CD8-positive, alpha-beta memory T cell (primary cell): ENCODE measurements around the gene CEP350. TPM values are rescaled to one million over a fixed set of nuclear protein-coding genes. Genes with fewer than 3 reads are reported as not detected.

Experiments
- CTCF ChIA-PET: fragments of 350-600 bp; sonication (Branson Sonifier 250); formaldehyde crosslinking; loops from one replicate; lab custom pipeline; 2021; ENCODE audit warnings: antibody characterized with exemption; lab: Charles Lee
- POLR2A ChIA-PET: fragments of 350-600 bp; sonication (Branson Sonifier 250); formaldehyde crosslinking; loops from one replicate; lab custom pipeline; 2021; ENCODE audit warnings: antibody characterized with exemption; lab: Charles Lee
- DNase-seq, 5 donors: peaks; one replicate each; pipeline versions ENCODE4 v3.0.0 to v3.0.0-alpha.2; 2020 to 2022; ENCODE audit warnings: mixed read lengths in 1 of 5
- H3K27ac ChIP-seq: one replicate; pipeline ENCODE4 v1.7.0; 2013; ENCODE audit warnings: low read depth, mild to moderate bottlenecking, low read length, moderate library complexity
- H3K27me3 ChIP-seq: 2 replicates; pipeline ENCODE4 v1.7.0; 2013; ENCODE audit warnings: low read length, mild to moderate bottlenecking; ENCODE audit not compliant: insufficient read depth, poor library complexity, severe bottlenecking
- H3K36me3 ChIP-seq: 2 replicates; pipeline ENCODE4 v1.7.0; 2013; ENCODE audit warnings: mild to moderate bottlenecking, low read length, moderate library complexity; ENCODE audit not compliant: insufficient read depth
- H3K4me1 ChIP-seq: 2 replicates; pipeline ENCODE4 v1.7.0; 2013; ENCODE audit warnings: mild to moderate bottlenecking, low read length, moderate library complexity; ENCODE audit not compliant: insufficient read depth
- H3K4me3 ChIP-seq: 2 replicates; pipeline ENCODE4 v1.7.0; 2013; ENCODE audit warnings: mild to moderate bottlenecking, low read length
- H3K9me3 ChIP-seq: 2 replicates; pipeline ENCODE4 v1.7.0; 2013; ENCODE audit warnings: mild to moderate bottlenecking, low read length
- H3K27ac Mint-ChIP-seq, 8 donors: one replicate each; pipeline ENCODE4 v1.8.0; 2020 to 2021; ENCODE audit warnings: mixed read lengths in 8 of 8, mild to moderate bottlenecking in 6 of 8, inconsistent platforms in 3 of 8, moderate library complexity in 3 of 8
- H3K27me3 Mint-ChIP-seq, 2 donors: one replicate each; pipeline ENCODE4 v1.8.0; 2020 to 2021; ENCODE audit warnings: mixed read lengths in 2 of 2, mild to moderate bottlenecking in 1 of 2, moderate library complexity in 1 of 2
- H3K36me3 Mint-ChIP-seq, 3 donors: one replicate each; pipeline ENCODE4 v1.8.0; 2020 to 2021; ENCODE audit warnings: mixed read lengths in 3 of 3, inconsistent platforms in 1 of 3, mild to moderate bottlenecking in 1 of 3
- H3K4me1 Mint-ChIP-seq, 3 donors: one replicate each; pipeline ENCODE4 v1.8.0; 2020 to 2021; ENCODE audit warnings: mixed read lengths in 3 of 3, inconsistent platforms in 1 of 3, mild to moderate bottlenecking in 1 of 3
- H3K4me3 Mint-ChIP-seq, 7 donors: one replicate each; pipeline ENCODE4 v1.8.0; 2020 to 2021; ENCODE audit warnings: mixed read lengths in 7 of 7, mild to moderate bottlenecking in 6 of 7, moderate library complexity in 4 of 7, inconsistent platforms in 2 of 7
- H3K9me3 Mint-ChIP-seq, 5 donors: one replicate each; pipeline ENCODE4 v1.8.0; 2020 to 2022; ENCODE audit warnings: mixed read lengths in 5 of 5, mild to moderate bottlenecking in 3 of 5, moderate library complexity in 2 of 5, inconsistent platforms in 1 of 5
- polyA plus RNA-seq: library from polyadenylated mRNA; unstranded; fragments of 300-500 nt; fragmentation: Illumina TruSeq; gene quantifications from one replicate; pipeline ENCODE4 v1.2.3, GENCODE V29; 2021
- total RNA-seq, 2 experiments: library from RNA; stranded (reverse); gene quantifications; one replicate each; pipeline ENCODE4 v1.2.3, GENCODE V29; 2021

Gene CEP350
- total and polyA plus RNA-seq, 3 experiments from 2014 or later: 41.4 to 60.1 (median 43.3) TPM

- ChIA-PET POLR2A (no interaction called here), CTCF (no interaction called here)
- peaks cover 0 to 21% (median 6%) of the 10 kb centered on the region in 3 donors for H3K36me3 Mint-ChIP-seq
- H3K4me1 ChIP-seq: no peaks in the 10 kb centered on the region
- no peak overlapping the region for H3K4me3 ChIP-seq
- H3K4me3 Mint-ChIP-seq: no peak overlapping the region
- no peaks in the 10 kb centered on the region for H3K27me3 ChIP-seq
- H3K4me1 Mint-ChIP-seq: peaks cover 0 to 10% (median 3%) of the 10 kb centered on the region in 3 donors
- no peak for DNase-seq
- H3K27ac ChIP-seq: no peak overlapping the region
- no peaks in the 10 kb centered on the region for H3K9me3 Mint-ChIP-seq
- H3K27me3 Mint-ChIP-seq: no peaks in the 10 kb centered on the region
- no peaks in the 10 kb centered on the region for H3K36me3 ChIP-seq
- H3K9me3 ChIP-seq: no peaks in the 10 kb centered on the region
- no peak overlapping the region for H3K27ac Mint-ChIP-seq
Measured at GRCh38 chr1:179924268-179924667, 30.3 kb upstream of the CEP350 start.

DNA sequence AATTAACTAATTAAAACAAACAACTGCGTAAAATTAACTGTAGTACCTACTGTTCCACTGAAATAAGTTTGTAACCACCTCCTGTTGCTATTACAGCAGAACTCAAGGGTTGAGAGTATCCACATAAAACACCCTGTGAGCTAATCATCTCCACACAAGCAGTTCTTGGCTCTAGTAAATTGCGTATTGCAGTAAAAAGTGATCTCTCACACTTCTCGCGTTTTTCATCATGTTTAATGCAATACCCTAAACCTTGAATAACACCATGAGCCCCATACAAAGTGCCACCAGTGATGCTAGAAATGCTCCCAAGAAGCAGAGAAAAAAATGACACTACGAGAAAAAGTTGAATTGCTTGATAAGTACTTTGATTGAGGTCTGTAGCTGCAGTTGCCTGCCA, 29.3 kb upstream of the CEP350 start:
- Histone ChIP-seq H3K27me3 (no peaks in the 10 kb centered on the region), H3K9me3 (no peaks in the 10 kb centered on the region), H3K4me3 (no peak overlapping the region), H3K36me3 (no peaks in the 10 kb centered on the region), H3K27ac (no peak overlapping the region), H3K4me1 (no peaks in the 10 kb centered on the region)
- H3K27ac Mint-ChIP-seq: no peak overlapping the region
- no peaks in the 10 kb centered on the region for H3K27me3 Mint-ChIP-seq
- peaks cover 0 to 12% (median 3%) of the 10 kb centered on the region in 3 donors for H3K36me3 Mint-ChIP-seq
- H3K9me3 Mint-ChIP-seq: no peaks in the 10 kb centered on the region
- peaks cover 0 to 6% (median 0%) of the 10 kb centered on the region in 3 donors for H3K4me1 Mint-ChIP-seq
- ChIA-PET CTCF (no interaction called here), POLR2A (no interaction called here)
- no peak overlapping the region for H3K4me3 Mint-ChIP-seq
- no peak for DNase-seq

DNA sequence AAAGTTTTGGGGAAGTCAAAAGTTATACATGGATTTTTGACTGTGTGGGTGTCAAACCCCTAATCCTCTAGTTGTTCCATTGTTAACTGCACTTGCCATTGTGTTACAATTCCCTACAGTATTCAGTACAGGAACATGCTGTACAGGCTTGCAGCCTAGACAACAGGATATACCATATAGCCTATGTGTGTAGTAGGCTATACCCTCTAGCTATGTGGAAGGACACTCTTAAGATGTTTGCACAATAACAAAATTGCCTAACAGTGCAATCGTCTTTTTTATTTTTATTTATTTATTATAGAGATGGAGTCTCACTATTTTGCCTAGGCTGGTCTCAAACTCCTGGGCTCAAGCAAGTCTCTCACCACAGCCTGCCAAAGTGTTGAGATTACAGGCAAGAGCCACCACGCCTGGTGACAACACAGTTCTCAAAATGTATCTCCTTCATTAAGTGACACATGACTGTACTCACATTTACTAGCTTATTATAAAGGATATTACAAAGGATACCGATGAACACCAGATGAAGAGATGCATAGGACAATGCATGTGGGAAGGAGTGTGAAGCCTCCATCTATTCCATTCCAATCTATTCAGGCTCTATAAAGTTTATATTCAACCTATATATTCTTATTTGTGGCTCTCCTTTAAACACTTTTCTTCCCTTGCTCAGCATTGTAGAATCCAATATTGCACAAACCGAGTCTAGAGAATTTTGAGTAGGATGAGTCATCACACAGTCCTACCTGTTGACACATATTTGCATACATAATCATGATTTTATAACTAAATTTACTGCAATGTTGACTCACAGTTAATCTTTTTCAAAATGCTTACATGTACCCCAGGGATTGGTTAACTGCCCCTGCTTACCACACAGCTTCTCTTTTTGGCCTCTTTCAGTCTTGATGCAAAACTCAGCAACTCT, 28.4 kb upstream of the CEP350 start:
- CTCF ChIA-PET: no interaction called here
- DNase-seq: no peak
- no peaks in the 10 kb centered on the region for H3K9me3 Mint-ChIP-seq

GRCh38 chr1:179926850-179927205, 27.8 kb upstream of the CEP350 start:
- H3K4me3 Mint-ChIP-seq: no peak overlapping the region
- Histone ChIP-seq H3K9me3 (no peaks in the 10 kb centered on the region), H3K27me3 (no peaks in the 10 kb centered on the region), H3K27ac (no peak overlapping the region), H3K36me3 (no peaks in the 10 kb centered on the region), H3K4me3 (no peak overlapping the region), H3K4me1 (no peaks in the 10 kb centered on the region)
- peaks cover 0 to 6% (median 0%) of the 10 kb centered on the region in 3 donors for H3K4me1 Mint-ChIP-seq
- CTCF ChIA-PET: no interaction called here
- H3K36me3 Mint-ChIP-seq: peaks cover 0 to 1% (median under 1%) of the 10 kb centered on the region in 3 donors
- peaks cover 0 to under 1% of the 10 kb centered on the region in 2 donors for H3K27me3 Mint-ChIP-seq
- H3K9me3 Mint-ChIP-seq: no peaks in the 10 kb centered on the region
- H3K27ac Mint-ChIP-seq: no peak overlapping the region
- POLR2A ChIA-PET: no interaction called here
- DNase-seq: no peak

More for the DNA sequence above, 28.4 kb upstream of the CEP350 start:
- H3K4me1 Mint-ChIP-seq: peaks cover 0 to 6% (median 0%) of the 10 kb centered on the region in 3 donors
- POLR2A ChIA-PET: no interaction called here
- H3K4me3 Mint-ChIP-seq: no peak overlapping the region
- no peaks in the 10 kb centered on the region for H3K36me3 ChIP-seq
- no peaks in the 10 kb centered on the region for H3K9me3 ChIP-seq
- H3K27ac ChIP-seq: no peak overlapping the region
- no peaks in the 10 kb centered on the region for H3K27me3 Mint-ChIP-seq
- no peaks in the 10 kb centered on the region for H3K27me3 ChIP-seq
- H3K4me1 ChIP-seq: no peaks in the 10 kb centered on the region
- H3K36me3 Mint-ChIP-seq: peaks cover 0 to 6% (median 3%) of the 10 kb centered on the region in 3 donors
- no peak overlapping the region for H3K4me3 ChIP-seq
- no peak overlapping the region for H3K27ac Mint-ChIP-seq

DNA sequence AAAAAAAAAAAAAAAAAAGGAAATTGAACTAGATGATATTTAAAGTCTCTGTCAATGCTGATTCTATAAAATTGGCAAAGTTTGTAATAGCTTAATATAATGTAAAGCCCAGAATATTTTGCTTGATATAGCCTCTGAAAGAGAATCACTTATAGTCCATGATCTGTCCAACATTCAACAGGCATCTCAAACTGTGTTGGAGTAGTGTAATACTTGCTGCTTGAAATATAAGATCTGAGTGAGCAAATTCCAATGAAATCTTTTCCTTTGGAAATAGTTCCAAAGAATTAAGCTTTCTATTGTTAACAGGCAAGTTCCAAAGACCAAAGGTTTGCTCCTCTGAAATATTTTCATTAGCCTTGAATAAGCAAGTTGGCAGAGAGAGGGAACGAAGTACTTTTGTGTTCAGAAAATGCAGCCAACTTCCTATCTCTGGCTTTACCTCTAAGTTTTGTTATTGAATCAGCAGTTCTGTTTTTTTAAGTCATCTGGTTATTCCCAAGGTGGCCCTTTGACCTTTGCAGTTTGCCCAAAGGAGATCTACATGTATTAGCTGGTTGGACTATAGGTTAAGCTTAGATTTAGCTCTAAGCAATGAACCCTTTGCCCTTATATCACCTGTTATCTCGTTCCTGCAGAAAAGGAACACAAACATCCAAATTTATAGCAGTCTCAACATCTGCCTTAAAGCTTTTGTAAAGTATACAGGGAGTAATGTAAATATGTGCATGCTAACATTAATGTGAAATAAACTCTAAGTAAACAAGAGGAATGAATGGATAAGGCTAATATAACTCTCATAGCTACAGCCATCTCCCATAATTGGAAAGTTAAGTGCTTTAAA, 24.4 kb upstream of the CEP350 start:
- CTCF ChIA-PET: interaction anchor here (1.6 kb wide), 1 partner anchor 26 kb away, joined by 3 read pairs; no protein-coding TSS in a partner anchor
- H3K4me1 Mint-ChIP-seq: no peaks in the 10 kb centered on the region
- Histone ChIP-seq H3K27me3 (no peaks in the 10 kb centered on the region), H3K36me3 (no peaks in the 10 kb centered on the region), H3K27ac (no peak overlapping the region), H3K4me3 (no peak overlapping the region), H3K9me3 (no peaks in the 10 kb centered on the region), H3K4me1 (no peaks in the 10 kb centered on the region)
- peaks cover 0 to 14% of the 10 kb centered on the region in 2 donors for H3K27me3 Mint-ChIP-seq
- H3K36me3 Mint-ChIP-seq: no peaks in the 10 kb centered on the region
- no peak overlapping the region for H3K4me3 Mint-ChIP-seq
- DNase-seq: no peak
- no peaks in the 10 kb centered on the region for H3K9me3 Mint-ChIP-seq
- H3K27ac Mint-ChIP-seq: no peak overlapping the region
- POLR2A ChIA-PET: no interaction called here

DNA sequence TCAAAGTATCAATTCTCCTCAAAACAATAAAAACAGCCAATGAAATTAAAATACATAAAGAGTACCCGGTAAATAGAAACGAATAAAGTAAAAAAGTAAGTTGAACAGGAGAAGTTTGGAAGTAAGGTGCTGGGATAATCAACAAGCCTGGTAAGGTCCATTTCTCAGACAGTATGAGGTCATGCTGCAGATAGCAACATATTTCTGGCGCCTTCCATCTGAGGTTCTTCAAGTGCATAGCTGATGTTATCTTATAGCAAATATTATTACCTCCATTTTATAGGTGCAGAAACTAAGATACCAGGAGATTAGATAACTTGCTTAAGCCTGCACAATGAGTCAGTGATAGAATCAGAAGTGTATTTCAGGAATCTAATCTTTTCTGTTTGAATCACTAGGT, 23.7 kb upstream of the CEP350 start:
- Histone ChIP-seq H3K27ac (no peak overlapping the region), H3K4me1 (no peaks in the 10 kb centered on the region), H3K36me3 (no peaks in the 10 kb centered on the region), H3K4me3 (no peak overlapping the region), H3K9me3 (no peaks in the 10 kb centered on the region), H3K27me3 (no peaks in the 10 kb centered on the region)
- Mint-ChIP-seq H3K27ac (no peak overlapping the region), H3K36me3 (no peaks in the 10 kb centered on the region), H3K9me3 (no peaks in the 10 kb centered on the region), H3K27me3 (peaks cover 0 to 15% of the 10 kb centered on the region in 2 donors), H3K4me3 (no peak overlapping the region), H3K4me1 (no peaks in the 10 kb centered on the region)
- ChIA-PET CTCF (interaction anchor here (1.6 kb wide), 1 partner anchor 27 kb away, joined by 3 read pairs; no protein-coding TSS in a partner anchor), POLR2A (interaction anchor here (0.7 kb wide), 1 partner anchor 186 kb away, joined by 5 read pairs; no protein-coding TSS in a partner anchor)
- DNase-seq: no peak

DNA sequence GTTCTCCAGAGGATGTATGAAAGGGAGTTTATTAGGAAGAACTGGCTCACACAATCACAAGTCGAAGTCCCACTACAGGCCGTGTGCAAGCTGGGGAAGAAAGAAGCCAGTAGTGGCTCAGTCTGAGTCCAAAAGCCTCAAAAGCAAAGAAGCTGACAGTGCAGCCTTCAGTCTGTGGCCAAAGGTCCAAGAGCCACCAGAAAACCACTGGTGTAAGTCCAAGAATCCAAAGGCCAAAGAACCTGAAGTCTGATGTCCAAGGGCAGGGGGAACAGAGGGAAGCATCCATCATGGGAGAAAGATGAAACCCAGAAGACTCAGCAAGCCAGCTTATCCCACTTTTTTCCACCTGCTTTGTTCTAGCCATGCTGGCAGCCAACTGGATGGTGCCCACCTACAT, 21.4 kb upstream of the CEP350 start:
- H3K4me1 Mint-ChIP-seq: no peaks in the 10 kb centered on the region
- H3K4me3 Mint-ChIP-seq: no peak overlapping the region
- no peak overlapping the region for H3K27ac Mint-ChIP-seq
- peaks cover 0 to 17% of the 10 kb centered on the region in 2 donors for H3K27me3 Mint-ChIP-seq
- Histone ChIP-seq H3K4me1 (no peaks in the 10 kb centered on the region), H3K9me3 (no peaks in the 10 kb centered on the region), H3K27me3 (no peaks in the 10 kb centered on the region), H3K4me3 (no peak overlapping the region), H3K36me3 (no peaks in the 10 kb centered on the region), H3K27ac (no peak overlapping the region)
- CTCF ChIA-PET: no interaction called here
- H3K36me3 Mint-ChIP-seq: no peaks in the 10 kb centered on the region
- no peak for DNase-seq
- no peaks in the 10 kb centered on the region for H3K9me3 Mint-ChIP-seq
- POLR2A ChIA-PET: interaction anchor here (1.1 kb wide), 1 partner anchor 21 kb away, joined by 3 read pairs; the partner anchor contains the start of gene CEP350
